H1 (cell line): Measurements from ENCODE around the gene GABRD. TPM values are rescaled to one million over a fixed set of nuclear protein-coding genes. Genes with fewer than 3 reads are reported as not detected.

Experiments used
- CTCF ChIA-PET: fragments of 300-600 bp; sonication (Branson Sonifier 250); formaldehyde crosslinking; loops from one replicate; lab custom pipeline; 2021; ENCODE audit not compliant: partially characterized antibody; lab: Charles Lee
- POLR2A ChIA-PET: fragments of 300-600 bp; sonication (Branson Sonifier 250); formaldehyde crosslinking; loops from one replicate; lab custom pipeline; 2021; ENCODE audit warnings: inconsistent platforms; ENCODE audit not compliant: partially characterized antibody; lab: Charles Lee
- DNase-seq, 2 experiments: peaks; one replicate each; pipeline versions ENCODE4 v3.0.0 to v3.0.0-alpha.2; 2010 to 2022; ENCODE audit warnings: low spot score in 2 of 2, low read depth in 1 of 2, mixed read lengths in 1 of 2
- FAIRE-seq: peaks from 2 replicates; lab custom pipeline; 2011; peaks lifted over from hg19 to GRCh38; lab: Jason Lieb, UNC
- H2AFZ ChIP-seq: 2 replicates; pipeline ENCODE4 v1.8.1; 2012; ENCODE audit warnings: low read length, inconsistent platforms
- H2AK5ac ChIP-seq: 2 replicates; pipeline ENCODE4 v1.6.1; 2013; ENCODE audit warnings: low read depth, low read length
- H2BK120ac ChIP-seq: replicated peaks from 2 replicates; pipeline ENCODE3; 2013; ENCODE audit warnings: low read depth, low read length, inconsistent platforms
- H2BK12ac ChIP-seq: 2 replicates; pipeline ENCODE4 v1.6.1; 2013; ENCODE audit warnings: low read depth, low read length
- H2BK15ac ChIP-seq: 2 replicates; pipeline ENCODE4 v1.6.1; 2013; ENCODE audit warnings: low read length
- H2BK20ac ChIP-seq: 2 replicates; pipeline ENCODE4 v1.6.1; 2013; ENCODE audit warnings: low read length
- H2BK5ac ChIP-seq: 2 replicates; pipeline ENCODE4 v1.6.1; 2013; ENCODE audit warnings: low read depth, low read length
- H3K14ac ChIP-seq: 2 replicates; pipeline ENCODE4 v1.6.1; 2013; ENCODE audit warnings: inconsistent platforms; ENCODE audit not compliant: insufficient read length
- H3K18ac ChIP-seq: 2 replicates; pipeline ENCODE4 v1.6.1; 2013; ENCODE audit warnings: low read length; ENCODE audit errors: extremely low read depth
- H3K23ac ChIP-seq: 2 replicates; pipeline ENCODE4 v1.6.1; 2013; ENCODE audit warnings: inconsistent platforms; ENCODE audit not compliant: insufficient read length
- H3K23me2 ChIP-seq: 2 replicates; pipeline ENCODE4 v1.6.1; 2013; ENCODE audit warnings: low read depth, low read length
- H3K27ac ChIP-seq: 2 replicates; pipeline ENCODE4 v1.6.1; 2011; ENCODE audit warnings: low read depth, low read length, inconsistent platforms
- H3K27me3 ChIP-seq, 4 experiments: replicated peaks in 1 of 4; 1 replicate in 1 of 4; 2 replicates in 3 of 4; pipeline versions ENCODE4 v1.6.1 to v1.8.1; 2011 to 2013; ENCODE audit warnings: low read length in 3 of 4, mild to moderate bottlenecking in 3 of 4, inconsistent platforms in 2 of 4, mixed read lengths in 2 of 4, moderate library complexity in 1 of 4; ENCODE audit not compliant: control insufficient read depth in 3 of 4, insufficient read depth in 3 of 4; ENCODE audit errors: extremely low read depth in 1 of 4
- H3K36me3 ChIP-seq, 4 experiments: 2 replicates each; pipeline versions ENCODE4 v1.6.1 to v1.8.1; 2011 to 2013; ENCODE audit warnings: mild to moderate bottlenecking in 4 of 4, low read length in 3 of 4, moderate library complexity in 2 of 4, control low read depth in 1 of 4, inconsistent platforms in 1 of 4; ENCODE audit not compliant: insufficient read depth in 4 of 4, control insufficient read depth in 2 of 4
- H3K4ac ChIP-seq: replicated peaks from 2 replicates; pipeline ENCODE3; 2013; ENCODE audit warnings: low read length, low read depth, mixed read lengths, inconsistent platforms; ENCODE audit not compliant: insufficient read length
- H3K4me1 ChIP-seq, 4 experiments: replicated peaks in 1 of 4; 1 replicate in 1 of 4; 2 replicates in 3 of 4; pipeline versions ENCODE4 v1.6.1 to v1.8.1; 2011 to 2013; ENCODE audit warnings: low read length in 3 of 4, inconsistent platforms in 2 of 4, mixed read lengths in 1 of 4; ENCODE audit not compliant: insufficient read depth in 4 of 4, control insufficient read depth in 3 of 4
- H3K4me2 ChIP-seq, 2 experiments: 2 replicates each; pipeline versions ENCODE4 v1.6.1 to v1.8.1; 2011 to 2013; ENCODE audit warnings: low read depth in 2 of 2, low read length in 2 of 2, control low read depth in 1 of 2, inconsistent platforms in 1 of 2, mild to moderate bottlenecking in 1 of 2; ENCODE audit not compliant: insufficient read depth in 1 of 2
- H3K4me3 ChIP-seq, 4 experiments: fragments of 200-600, 300-600 bp in 1 of 4; sonication (generic), shearing (Covaris generic), sonication (Bioruptor Twin) in 1 of 4; 2 replicates each; pipeline versions ENCODE4 v1.5.1 to v1.8.1; 2011 to 2016; ENCODE audit warnings: low read length in 4 of 4, low read depth in 3 of 4, control low read depth in 2 of 4, inconsistent platforms in 2 of 4, mild to moderate bottlenecking in 2 of 4, mixed read lengths in 1 of 4, moderate library complexity in 1 of 4; ENCODE audit not compliant: insufficient read depth in 2 of 4; ENCODE audit errors: extremely low read depth in 1 of 4
- H3K56ac ChIP-seq: replicated peaks from 2 replicates; pipeline ENCODE3; 2013; ENCODE audit warnings: low read depth, mild to moderate bottlenecking, mixed read lengths, low read length, inconsistent platforms; ENCODE audit not compliant: insufficient read length
- H3K79me1 ChIP-seq: 2 replicates; pipeline ENCODE4 v1.6.1; 2013; ENCODE audit warnings: low read depth, low read length, control low read depth
- H3K79me2 ChIP-seq, 2 experiments: 2 replicates each; pipeline versions ENCODE4 v1.6.1 to v1.8.1; 2012 to 2013; ENCODE audit warnings: low read length in 2 of 2, mild to moderate bottlenecking in 2 of 2, inconsistent platforms in 1 of 2; ENCODE audit not compliant: insufficient read depth in 2 of 2, control insufficient read depth in 1 of 2
- H3K9ac ChIP-seq, 4 experiments: replicated peaks in 1 of 4; 1 replicate in 1 of 4; 2 replicates in 3 of 4; pipeline versions ENCODE4 v1.6.1 to v1.8.1; 2011 to 2013; ENCODE audit warnings: low read depth in 3 of 4, low read length in 3 of 4, control low read depth in 2 of 4, mild to moderate bottlenecking in 2 of 4, moderate library complexity in 2 of 4, inconsistent platforms in 1 of 4; ENCODE audit errors: extremely low read depth in 1 of 4
- H3K9me3 ChIP-seq, 2 experiments: 2 replicates each; pipeline versions ENCODE4 v1.6.1 to v1.8.1; 2012 to 2013; ENCODE audit warnings: mild to moderate bottlenecking in 2 of 2, moderate library complexity in 2 of 2, control low read depth in 1 of 2, inconsistent platforms in 1 of 2, low read depth in 1 of 2, low read length in 1 of 2, mixed read lengths in 1 of 2; ENCODE audit not compliant: insufficient read depth in 2 of 2
- H4K20me1 ChIP-seq, 2 experiments: replicated peaks in 1 of 2; 2 replicates each; pipeline versions ENCODE3 to v1.8.1; 2011 to 2013; ENCODE audit warnings: inconsistent platforms in 2 of 2, low read length in 2 of 2, mild to moderate bottlenecking in 1 of 2; ENCODE audit not compliant: insufficient read depth in 2 of 2, control insufficient read depth in 1 of 2
- H4K5ac ChIP-seq: 2 replicates; pipeline ENCODE4 v1.6.1; 2013; ENCODE audit warnings: low read length, low read depth, mixed read lengths, inconsistent platforms; ENCODE audit not compliant: insufficient read length
- H4K8ac ChIP-seq: 2 replicates; pipeline ENCODE4 v1.8.0; 2013; ENCODE audit warnings: mild to moderate bottlenecking, moderate library complexity, low read length, inconsistent platforms; ENCODE audit not compliant: insufficient read depth; ENCODE audit errors: extremely low read depth
- H4K91ac ChIP-seq: replicated peaks from 2 replicates; pipeline ENCODE3; 2013; ENCODE audit warnings: low read length, mixed read lengths, inconsistent platforms; ENCODE audit not compliant: insufficient read length
- CREB1 ChIP-seq: IDR thresholded peaks from 2 replicates; pipeline ENCODE4 v1.6.1; 2012; ENCODE audit warnings: inconsistent platforms
- WGBS, 2 experiments: shearing (Covaris generic) in 1 of 2; methylation state at CpG; one replicate each; pipeline versions ENCODE4 v1.1.6 to v1.1.7; 2013 to 2015; ENCODE audit warnings: low lambda C conversion rate in 2 of 2, mixed read lengths in 2 of 2, inconsistent platforms in 1 of 2, low coverage in 1 of 2, missing lambda C conversion rate in 1 of 2; ENCODE audit not compliant: insufficient replicate concordance in 2 of 2, insufficient coverage in 1 of 2, insufficient read length in 1 of 2; ENCODE audit errors: extremely low coverage in 1 of 2, missing lambda C conversion rate in 1 of 2; 5-methylcytosine and 5-hydroxymethylcytosine counted together
- polyA plus RNA-seq, 7 experiments: library from polyadenylated mRNA; depleted of rRNA in 3 of 7; stranded (reverse) in 5 of 7; unstranded in 2 of 7; fragments of >200 nt in 5 of 7; fragments of 200-250 nt in 2 of 7; gene quantifications; 1 replicate in 5 of 7; 2 replicates in 1 of 7; 4 replicates in 1 of 7; pipeline versions ENCODE4 v1.2.1 to v1.2.3, GENCODE V29; 2011 to 2013; ENCODE audit warnings: missing spikeins in 2 of 7, mixed read lengths in 2 of 7
- total RNA-seq: library from RNA; stranded (reverse); fragmentation: NEBNext Ultra II Directional; extraction: Animal tissue kit (Norgen Biotek cat#: 25700); gene quantifications from 2 replicates; pipeline ENCODE4 v1.2.1, GENCODE V29; 2021

The GABRD gene
- total and polyA plus RNA-seq, 2 of the 8 experiments (the other 6 are each of a cell fraction or from before 2014, with no cell fraction given) = 1.8 to 3.0 TPM

- H2AK5ac ChIP-seq = no peak overlapping the region
- peaks cover 0 to 26% (median 19%) of the 10 kb centered on the region in 4 experiments; a peak in 6 of 7 replicates for H3K4me1 ChIP-seq
- peak overlapping the region; percentile 95; the same call in 1 of the 2 replicates for H2BK12ac ChIP-seq
- no peak overlapping the region for H2AFZ ChIP-seq
- no peaks in the 10 kb centered on the region; a peak in 1 of 4 replicates for H3K79me2 ChIP-seq
- no peak for TF ChIP-seq CREB1
- H3K23me2 ChIP-seq = peaks cover 4% of the 10 kb centered on the region
- no peak overlapping the region; the same call in 1 of the 2 replicates for H2BK5ac ChIP-seq
- no peaks in the 10 kb centered on the region for H3K79me1 ChIP-seq
- FAIRE-seq (no peak), DNase-seq (no peak)
- H3K18ac ChIP-seq = no peak overlapping the region
- peaks cover 0 to 7% (median 0%) of the 10 kb centered on the region in 4 experiments; a peak in 3 of 7 replicates for H3K27me3 ChIP-seq
- no peak overlapping the region for H3K4me2 ChIP-seq
- H3K56ac ChIP-seq = no peak overlapping the region
- 0 out of 2 replicates have a peak overlapping the region, but pooled peaks have one; percentile 57 for H4K8ac ChIP-seq
- 0 out of 2 replicates have a peak overlapping the region, but pooled peaks have one; percentile 10 for H2BK20ac ChIP-seq
- CTCF ChIA-PET = interaction anchor here (0.7 to 8.8 kb wide), 37 partner anchors 10 to 268 kb away, joined by 3 to 249 read pairs (median 8); partner anchors contain the start of gene GABRD
- no peak overlapping the region for H4K5ac ChIP-seq
- H2BK15ac ChIP-seq = peak overlapping the region; percentile 88; the same call in 1 of the 2 replicates
- H3K23ac ChIP-seq = no peak overlapping the region
- no peak overlapping the region for H3K9ac ChIP-seq
- 84% methylated on average over 15 of the region's 15 CpGs; no CpG with 5 or more reads in 1 of the 2 experiments for WGBS, 2 experiments
- POLR2A ChIA-PET = interaction anchor here (0.9 to 1.6 kb wide), 2 partner anchors 11 to 154 kb away, joined by 4 read pairs; no protein-coding TSS in a partner anchor
- H4K20me1 ChIP-seq = peaks cover 0 to 3% of the 10 kb centered on the region in 2 experiments
- H3K4ac ChIP-seq = no peak overlapping the region
- H3K4me3 ChIP-seq = no peak overlapping the region
- H3K27ac ChIP-seq = no peak overlapping the region
- H3K14ac ChIP-seq = no peak overlapping the region
- no peaks in the 10 kb centered on the region for H3K9me3 ChIP-seq
- peak overlapping the region; percentile 69 for H4K91ac ChIP-seq
- no peak overlapping the region for H2BK120ac ChIP-seq
- H3K36me3 ChIP-seq = no peaks in the 10 kb centered on the region
Measured at GRCh38 chr1:2045468-2046173, 26.5 kb downstream of the GABRD start.
